Panc1 (cell line): ENCODE measurements around the gene DPEP3.

Experiments
- POLR2AphosphoS5 ChIP-seq: IDR thresholded peaks from 2 replicates; pipeline ENCODE4 v1.6.1; 2012; ENCODE audit warnings: mild to moderate bottlenecking, low read depth, low read length, moderate library complexity
- REST ChIP-seq, 2 experiments: IDR thresholded peaks; 2 replicates each; pipeline ENCODE4 v1.6.1; 2011 to 2012; ENCODE audit warnings: low read depth in 2 of 2, control low read depth in 1 of 2, low read length in 1 of 2, mild to moderate bottlenecking in 1 of 2, moderate library complexity in 1 of 2; ENCODE audit not compliant: insufficient read depth in 1 of 2
- SIN3A ChIP-seq: IDR thresholded peaks from 2 replicates; pipeline ENCODE4 v1.6.1; 2012; ENCODE audit warnings: low read depth, mild to moderate bottlenecking, low read length, moderate library complexity, borderline replicate concordance; ENCODE audit not compliant: insufficient read depth
- TCF7L2 ChIP-seq: IDR thresholded peaks from 2 replicates; pipeline ENCODE4 v1.6.1; 2011; ENCODE audit warnings: mild to moderate bottlenecking, low read depth, low read length, inconsistent platforms
- TF ChIP-seq, protein P1 (sequence below): fragments of 450-650 bp; IDR thresholded peaks from 2 replicates; pipeline ENCODE4 v1.5.1; 2017; ENCODE audit warnings: mild to moderate bottlenecking

- TF ChIP-seq, protein P1, sequence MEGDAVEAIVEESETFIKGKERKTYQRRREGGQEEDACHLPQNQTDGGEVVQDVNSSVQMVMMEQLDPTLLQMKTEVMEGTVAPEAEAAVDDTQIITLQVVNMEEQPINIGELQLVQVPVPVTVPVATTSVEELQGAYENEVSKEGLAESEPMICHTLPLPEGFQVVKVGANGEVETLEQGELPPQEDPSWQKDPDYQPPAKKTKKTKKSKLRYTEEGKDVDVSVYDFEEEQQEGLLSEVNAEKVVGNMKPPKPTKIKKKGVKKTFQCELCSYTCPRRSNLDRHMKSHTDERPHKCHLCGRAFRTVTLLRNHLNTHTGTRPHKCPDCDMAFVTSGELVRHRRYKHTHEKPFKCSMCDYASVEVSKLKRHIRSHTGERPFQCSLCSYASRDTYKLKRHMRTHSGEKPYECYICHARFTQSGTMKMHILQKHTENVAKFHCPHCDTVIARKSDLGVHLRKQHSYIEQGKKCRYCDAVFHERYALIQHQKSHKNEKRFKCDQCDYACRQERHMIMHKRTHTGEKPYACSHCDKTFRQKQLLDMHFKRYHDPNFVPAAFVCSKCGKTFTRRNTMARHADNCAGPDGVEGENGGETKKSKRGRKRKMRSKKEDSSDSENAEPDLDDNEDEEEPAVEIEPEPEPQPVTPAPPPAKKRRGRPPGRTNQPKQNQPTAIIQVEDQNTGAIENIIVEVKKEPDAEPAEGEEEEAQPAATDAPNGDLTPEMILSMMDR = no peak
- no peak for TF ChIP-seq POLR2AphosphoS5
- no peak for TF ChIP-seq SIN3A
- TF ChIP-seq TCF7L2 = no peak
- no peak for TF ChIP-seq REST (IDR thresholded peaks at IDR 0.05; ENCODE audit: insufficient read depth in 1 of 2, low read depth in 2 of 2, low read length in 1 of 2)
Observed at GRCh38 chr16:68005211-68005610, 24.9 kb upstream of the DPEP3 start.
